ENCODE data around the gene C11orf98.
"Not testable (repeated sequence)": the region's sequence is repeated elsewhere in the genome, so short reads cannot be mapped to it uniquely, and the experiment has no call there.

C11orf98 gene

DNA sequence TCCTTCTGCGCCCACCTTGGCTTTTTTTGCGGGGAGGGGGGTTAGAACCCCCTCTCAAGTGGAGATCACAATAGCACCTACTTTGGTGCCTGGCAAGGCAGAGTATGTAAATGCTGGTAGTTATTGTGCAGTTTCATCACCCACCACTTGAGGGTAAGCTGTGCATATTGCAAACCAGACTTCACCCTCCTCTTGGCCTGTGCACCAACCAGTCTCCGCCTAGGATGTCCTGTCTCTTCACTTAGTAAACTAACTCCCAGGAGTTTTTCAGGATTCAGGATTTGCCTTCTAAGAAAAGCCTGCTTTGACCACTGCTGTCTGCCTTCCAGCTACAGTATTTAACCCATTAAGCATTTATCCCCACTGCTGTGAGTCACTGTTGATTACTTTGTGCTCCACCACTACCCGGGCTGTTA is 15.8 kb upstream of the C11orf98 start:
- DNase-seq, result no peak

DNA sequence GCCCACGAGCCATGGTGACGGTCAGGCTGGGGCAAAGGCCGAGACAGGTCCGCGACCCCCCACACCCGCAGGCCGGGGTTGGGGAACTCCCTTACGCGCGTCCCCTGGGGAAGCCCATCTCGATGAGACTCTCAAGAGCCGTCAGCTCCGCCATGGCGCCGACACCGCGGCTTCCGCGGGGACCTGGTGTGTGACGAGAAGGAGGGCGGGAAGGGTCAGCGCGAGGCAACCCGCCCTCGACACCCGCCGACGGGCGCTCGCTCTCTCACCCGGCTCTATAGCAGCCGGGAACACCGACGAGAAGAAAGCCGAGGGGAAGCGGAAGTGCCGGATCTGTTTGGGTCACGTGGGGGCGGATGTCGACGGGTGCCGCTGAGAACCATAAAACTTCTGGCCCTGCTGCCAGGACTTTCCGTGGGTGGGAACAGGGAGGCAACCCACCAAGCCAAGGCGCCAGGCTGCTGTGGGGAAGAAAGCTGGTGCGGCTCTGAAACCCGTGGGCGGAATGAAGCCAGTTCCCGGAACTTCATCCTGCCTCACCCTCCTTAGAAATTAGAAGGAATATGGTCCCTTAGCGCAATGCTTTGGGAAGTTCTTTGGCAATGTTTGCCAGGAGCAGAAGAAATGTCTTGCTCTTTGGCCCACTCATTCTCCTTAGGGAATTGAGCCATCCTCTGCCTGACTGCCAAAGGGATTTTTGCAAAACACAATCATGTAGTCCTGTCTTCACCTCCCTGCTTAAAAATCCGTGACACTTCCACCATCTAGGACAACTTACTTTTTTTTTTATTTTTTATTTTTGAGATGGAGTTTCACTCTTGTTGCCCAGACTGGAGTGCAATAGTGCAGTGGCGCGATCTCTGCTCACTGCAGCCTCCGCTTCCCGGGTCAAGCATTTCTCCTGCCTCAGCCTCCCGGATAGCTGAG is 14.0 kb upstream of the C11orf98 start, which contains the start of gene UBXN1:
Gene UBXN1 (minus strand): TSS at position 304 of the 927 bp plus-strand sequence. CDS start 150 bp downstream, at position 154.
- peak; percentile 22 for DNase-seq

GRCh38 chr11:62678433-62678769 is 13.4 kb upstream of the C11orf98 start:
- DNase-seq, result no peak

DNA sequence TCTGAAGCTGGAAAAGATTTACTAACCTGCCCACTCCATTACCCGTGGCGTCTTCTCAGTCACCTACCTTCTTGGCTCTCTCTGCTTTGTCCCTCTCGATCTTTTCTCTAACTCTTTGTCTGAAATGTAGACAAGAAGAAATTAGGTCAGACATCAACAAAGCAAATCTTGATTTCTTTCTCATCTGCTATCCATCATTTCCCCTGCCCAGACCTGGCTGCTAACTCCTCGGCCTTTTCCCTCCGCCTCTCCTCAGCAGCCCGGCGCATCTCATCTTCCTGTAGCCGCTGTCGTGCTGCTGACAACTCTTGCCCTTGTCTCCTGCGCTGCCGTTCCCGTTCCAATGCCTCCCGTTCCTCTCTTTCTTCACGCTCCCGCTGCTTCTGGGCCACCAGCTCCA is 12.7 kb upstream of the C11orf98 start:
- DNase-seq, result no peak

GRCh38 chr11:62677156-62677555 is 12.1 kb upstream of the C11orf98 start:
- no peak for DNase-seq

DNA sequence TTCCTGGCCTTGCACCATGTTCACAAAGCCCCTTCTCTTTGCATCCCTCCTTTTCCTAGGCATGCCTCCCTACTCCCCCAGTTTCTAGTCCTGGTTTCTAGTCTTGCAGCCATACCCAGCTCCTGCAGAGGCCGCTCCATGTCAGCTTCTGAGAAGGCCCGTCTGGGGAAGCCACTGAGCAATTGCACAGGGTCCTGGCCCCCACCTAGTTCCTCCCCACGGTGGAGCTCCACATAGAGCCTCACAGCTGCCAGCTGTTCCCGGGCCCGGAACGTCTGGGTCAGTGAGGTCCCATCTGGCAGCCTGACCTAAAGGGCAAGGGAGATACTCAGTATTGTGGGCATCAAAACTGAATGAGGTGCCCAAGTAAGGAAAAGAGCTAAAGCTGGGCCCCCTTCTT is 11.7 kb upstream of the C11orf98 start:
- DNase-seq, result no peak

- DNase-seq, result not testable (repeated sequence)
Observed at GRCh38 chr11:62675415-62675814, 10.4 kb upstream of the C11orf98 start.

DNA sequence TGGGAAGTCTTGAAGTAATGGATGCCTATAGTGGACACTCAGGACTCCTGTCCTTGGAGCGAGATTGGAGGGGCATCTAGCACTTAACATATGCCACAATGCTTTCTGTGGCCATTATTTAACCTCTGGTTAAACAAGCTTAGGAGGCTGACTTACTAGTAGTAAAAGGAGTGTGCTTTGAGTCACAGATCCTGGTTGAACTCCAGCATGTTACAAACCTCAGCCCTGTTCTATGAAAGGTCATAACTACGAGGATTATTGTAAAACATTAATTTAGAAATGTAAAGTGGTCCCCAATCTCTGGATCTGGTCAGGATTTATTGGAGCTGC is 8.2 kb upstream of the C11orf98 start:
- no peak for DNase-seq

DNA sequence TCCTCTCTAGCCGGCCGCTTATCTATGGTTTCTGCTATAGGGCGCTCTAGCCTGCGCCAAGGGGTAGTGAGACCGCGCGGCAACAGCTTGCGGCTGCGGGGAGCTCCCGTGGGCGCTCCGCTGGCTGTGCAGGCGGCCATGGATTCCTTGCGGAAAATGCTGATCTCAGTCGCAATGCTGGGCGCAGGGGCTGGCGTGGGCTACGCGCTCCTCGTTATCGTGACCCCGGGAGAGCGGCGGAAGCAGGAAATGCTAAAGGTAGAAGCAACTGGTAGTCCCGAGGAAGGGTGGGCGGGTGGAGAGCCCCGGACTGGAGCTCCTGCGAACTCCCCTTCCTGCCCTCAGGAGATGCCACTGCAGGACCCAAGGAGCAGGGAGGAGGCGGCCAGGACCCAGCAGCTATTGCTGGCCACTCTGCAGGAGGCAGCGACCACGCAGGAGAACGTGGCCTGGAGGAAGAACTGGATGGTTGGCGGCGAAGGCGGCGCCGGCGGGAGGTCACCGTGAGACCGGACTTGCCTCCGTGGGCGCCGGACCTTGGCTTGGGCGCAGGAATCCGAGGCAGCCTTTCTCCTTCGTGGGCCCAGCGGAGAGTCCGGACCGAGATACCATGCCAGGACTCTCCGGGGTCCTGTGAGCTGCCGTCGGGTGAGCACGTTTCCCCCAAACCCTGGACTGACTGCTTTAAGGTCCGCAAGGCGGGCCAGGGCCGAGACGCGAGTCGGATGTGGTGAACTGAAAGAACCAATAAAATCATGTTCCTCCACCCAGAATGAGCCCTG is 6.8 kb upstream of the C11orf98 start, which contains the start of the genes LBHD1 and UQCC3:
Gene LBHD1 (minus strand): TSS at position 660 of the 782 bp plus-strand sequence. CDS start 2,236 bp downstream, outside the sequence.
Gene UQCC3 (plus strand): TSS at position 66 of the 782 bp plus-strand sequence. CDS start 73 bp downstream, at position 139.
- DNase-seq, result peak; percentile 20

- no peak for DNase-seq
Observed at GRCh38 chr11:62671236-62671607, 6.2 kb upstream of the C11orf98 start.

DNA sequence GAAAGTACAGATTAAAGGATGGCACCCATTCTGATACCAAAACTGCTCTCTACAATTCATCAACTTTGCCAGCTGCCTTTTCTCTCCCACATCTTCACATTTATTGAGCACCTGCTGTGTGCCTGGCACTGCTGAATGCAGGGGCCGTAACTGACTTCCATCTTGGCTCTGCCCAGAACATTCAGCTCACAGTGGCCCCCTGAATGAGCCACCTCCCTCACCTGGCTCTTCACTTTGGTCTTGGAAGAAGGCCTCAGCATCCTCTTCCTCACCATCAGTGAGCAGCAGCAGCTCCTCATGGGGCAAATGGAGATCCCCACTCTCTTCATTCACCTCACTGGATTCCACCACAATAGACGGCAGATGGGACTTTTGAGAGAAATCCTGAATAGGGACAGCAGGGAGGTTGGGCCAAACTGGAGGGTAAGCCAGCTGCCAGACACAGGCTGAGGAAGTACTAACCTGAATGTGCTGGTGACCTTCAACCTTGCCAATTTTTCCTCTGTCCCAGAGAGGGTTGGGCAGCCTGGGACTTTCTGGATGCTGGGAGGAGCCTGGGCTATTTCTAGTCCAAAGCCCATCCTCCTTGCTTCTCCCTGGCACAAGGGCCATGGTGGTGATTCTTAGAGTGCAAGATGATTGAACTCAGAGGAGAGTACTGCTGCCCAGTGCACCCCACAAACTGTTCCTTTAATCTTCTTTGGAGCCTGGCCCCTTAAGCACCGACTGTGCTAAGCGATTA is 4.6 kb upstream of the C11orf98 start:
- no peak for DNase-seq

GRCh38 chr11:62667460-62667859 is 2.5 kb upstream of the C11orf98 start:
- no peak for DNase-seq

DNA sequence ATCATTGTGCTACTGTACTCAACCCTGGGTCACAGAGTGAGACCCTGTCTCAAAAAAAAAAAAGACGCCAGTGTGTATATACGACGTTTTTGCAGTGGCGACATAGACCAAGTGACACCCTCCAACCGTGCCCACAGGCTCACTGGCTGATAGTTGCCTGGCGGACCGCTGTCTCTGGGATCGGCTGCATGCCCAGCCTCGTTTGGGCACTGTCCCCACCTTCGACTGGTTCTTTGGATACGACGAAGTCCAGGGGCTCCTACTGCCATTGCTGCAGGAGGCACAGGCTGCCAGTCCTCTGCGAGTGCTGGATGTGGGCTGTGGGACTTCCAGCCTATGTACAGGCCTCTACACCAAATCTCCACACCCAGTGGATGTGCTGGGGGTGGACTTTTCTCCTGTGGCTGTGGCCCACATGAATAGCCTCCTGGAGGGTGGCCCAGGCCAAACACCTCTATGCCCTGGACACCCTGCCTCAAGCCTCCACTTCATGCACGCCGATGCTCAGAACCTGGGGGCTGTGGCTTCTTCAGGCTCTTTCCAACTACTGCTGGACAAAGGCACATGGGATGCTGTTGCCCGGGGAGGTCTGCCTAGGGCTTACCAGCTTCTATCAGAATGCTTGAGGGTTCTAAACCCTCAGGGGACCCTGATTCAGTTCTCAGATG is 1.4 kb upstream of the C11orf98 start:
- DNase-seq, result no peak

DNA sequence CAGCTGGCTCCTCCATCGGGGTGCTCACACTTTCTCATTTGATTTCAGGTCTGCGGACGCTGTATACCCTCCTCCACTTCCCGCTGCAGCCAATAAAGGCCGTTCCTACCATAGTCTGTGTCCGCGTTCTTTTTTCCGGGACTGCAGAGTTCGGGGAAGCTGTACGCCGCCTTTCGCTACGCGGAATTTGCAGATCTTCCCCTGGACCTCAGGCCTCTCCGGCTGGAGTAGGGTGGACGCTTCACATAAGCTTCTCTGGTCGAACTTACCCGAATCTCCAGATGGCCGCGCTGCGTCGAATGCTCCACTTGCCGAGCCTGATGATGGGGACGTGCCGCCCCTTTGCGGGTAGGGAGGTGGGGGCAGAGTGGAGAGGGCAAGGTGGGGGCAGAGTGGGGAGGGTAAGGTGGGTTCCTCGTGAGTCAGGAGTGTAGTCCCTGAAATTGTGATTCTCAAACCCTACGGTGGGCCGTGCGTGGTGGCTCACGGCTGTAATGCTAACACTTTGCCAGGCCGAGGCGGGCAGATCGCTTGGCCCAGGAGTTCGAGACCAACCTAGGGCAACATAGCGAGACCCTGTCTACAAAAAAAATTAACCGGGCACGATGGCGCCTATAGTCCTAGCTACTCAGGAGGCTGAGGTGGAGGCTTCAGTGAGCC is 719 bp upstream of the C11orf98 start:
- DNase-seq, result no peak

DNA sequence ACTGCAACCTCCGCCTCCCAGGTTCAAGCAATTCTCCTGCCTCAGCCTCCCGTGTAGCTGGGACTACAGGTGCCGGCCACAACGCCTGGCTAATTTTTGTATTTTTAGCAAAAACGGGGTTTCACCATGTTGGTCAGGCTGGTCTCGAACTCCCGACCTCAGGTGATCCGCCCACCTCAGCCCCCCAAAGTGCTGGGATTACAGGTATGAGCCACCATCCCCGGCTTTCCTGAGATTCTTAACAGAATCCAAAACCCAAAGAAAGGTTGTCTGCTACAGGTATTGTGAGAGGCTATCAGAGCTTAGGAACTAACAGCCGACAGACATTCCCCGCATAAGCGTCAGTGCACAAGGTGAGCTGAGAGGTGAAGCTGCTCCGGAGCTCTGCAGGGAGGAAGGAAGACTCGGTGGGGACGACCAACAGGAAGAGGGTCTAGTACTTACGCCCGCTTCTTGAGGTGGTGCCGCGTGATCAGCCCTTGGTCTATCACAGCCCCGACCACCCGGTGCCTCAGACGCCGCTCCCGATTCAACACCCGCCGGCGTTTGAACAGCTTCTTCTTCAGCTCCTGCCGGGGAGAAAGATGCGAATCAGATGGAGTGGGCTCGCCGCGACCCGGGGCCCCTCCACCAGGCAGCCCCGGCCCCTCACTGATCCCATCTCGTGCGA is 470 bp downstream of the C11orf98 start:
- peak; percentile 51 for DNase-seq

- no peak for DNase-seq
Observed at GRCh38 chr11:62656796-62657429, 8.1 kb downstream of the C11orf98 start.

GRCh38 chr11:62654297-62654696 is 10.7 kb downstream of the C11orf98 start:
- no peak for DNase-seq

DNA sequence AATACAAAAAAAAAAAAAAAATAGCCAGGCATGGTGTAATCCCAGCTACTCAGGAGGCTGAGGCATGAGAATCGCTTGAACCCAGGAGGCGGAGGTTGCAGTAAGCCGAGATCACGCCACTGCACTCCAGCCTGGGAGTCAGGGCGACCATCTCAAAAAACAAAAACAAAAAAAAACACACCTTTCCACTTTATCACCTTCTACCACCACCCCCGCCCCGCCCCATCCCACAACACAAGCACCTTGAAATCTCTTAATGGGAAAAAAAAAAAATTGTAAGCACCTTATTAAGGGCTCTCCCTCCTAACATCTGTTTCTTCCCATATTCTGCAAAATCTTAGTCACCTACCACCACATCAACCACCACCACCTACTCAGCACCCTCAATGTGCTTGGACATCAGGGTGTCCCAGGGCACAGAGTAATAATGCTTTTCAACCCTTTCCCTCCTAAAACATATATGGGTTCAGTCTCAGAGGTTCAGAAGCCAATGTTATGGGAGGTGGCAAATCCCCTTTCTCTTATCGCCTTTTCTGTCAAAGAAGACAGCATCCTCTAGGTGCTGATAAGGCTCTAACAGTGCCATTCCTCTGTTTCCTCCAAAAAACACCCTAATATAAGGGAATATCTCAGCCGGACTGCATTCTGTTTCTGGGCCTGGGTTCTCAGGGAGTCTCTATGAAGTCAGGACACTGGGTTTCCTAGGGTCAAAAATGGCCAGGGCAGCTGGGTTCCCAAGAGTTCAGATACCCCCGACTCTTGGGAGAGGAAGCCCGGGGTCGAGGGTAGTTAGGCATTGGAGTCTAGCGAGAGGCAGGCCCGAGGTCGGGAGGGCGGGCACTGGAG is 12.6 kb downstream of the C11orf98 start:
- DNase-seq, result no peak

- not testable (repeated sequence) for DNase-seq
Observed at GRCh38 chr11:62650283-62650682, 14.7 kb downstream of the C11orf98 start.

DNA sequence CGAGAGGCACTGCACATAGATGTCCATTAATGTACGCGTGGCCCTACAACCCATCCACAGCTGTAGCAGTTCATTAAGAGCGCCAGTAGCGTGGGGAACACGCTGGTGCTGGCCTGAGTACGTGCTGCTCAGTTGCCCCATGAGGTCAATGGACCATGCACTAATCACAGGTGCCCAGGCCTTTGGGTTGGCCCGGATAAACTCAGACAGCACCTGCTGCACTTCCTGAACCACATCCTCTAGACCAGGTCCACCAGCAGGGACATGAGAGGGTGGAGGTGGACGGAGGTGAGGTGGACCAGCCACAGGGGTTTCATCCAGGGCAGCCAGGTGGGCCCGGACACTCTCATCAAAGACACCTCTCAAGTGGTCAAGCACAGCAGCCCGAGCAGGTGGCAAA is 15.5 kb downstream of the C11orf98 start:
- DNase-seq, result no peak
